Heart right ventricle (tissue), 16 donors: Measurements from ENCODE around the gene LRRC59. TPM values are rescaled to one million over a fixed set of nuclear protein-coding genes. Genes with fewer than 3 reads are reported as not detected.

Source experiments
- ATAC-seq, 8 donors: fragments of 200-7000 bp; cut with Tn5 transposase; one replicate each; pipeline ENCODE4 v1.9.1; 2020; ENCODE audit warnings: mild to moderate bottlenecking in 8 of 8, moderate library complexity in 8 of 8, moderate number of reproducible peaks in 1 of 8
- DNase-seq, 2 donors: peaks; one replicate each; pipeline ENCODE4 v3.0.0-alpha.2; 2020
- H3K27ac ChIP-seq, 10 donors: fragments of 200-600 bp; sonication (generic) in 2 of 10; one replicate each; pipeline versions ENCODE4 v1.5.0 to v1.8.0; 2020 to 2022; ENCODE audit warnings: mild to moderate bottlenecking in 3 of 10
- H3K27me3 ChIP-seq, 7 donors: fragments of 200-600 bp; one replicate each; pipeline ENCODE4 v1.8.0; 2021 to 2022; ENCODE audit warnings: mild to moderate bottlenecking in 2 of 7
- H3K36me3 ChIP-seq, 9 donors: fragments of 200-600 bp; sonication (generic) in 1 of 9; one replicate each; pipeline versions ENCODE4 v1.5.0 to v1.8.0; 2020 to 2022; ENCODE audit warnings: mild to moderate bottlenecking in 2 of 9
- H3K4me1 ChIP-seq, 9 donors: fragments of 200-600 bp; sonication (generic) in 1 of 9; one replicate each; pipeline versions ENCODE4 v1.5.0 to v1.8.0; 2020 to 2022; ENCODE audit warnings: mild to moderate bottlenecking in 4 of 9
- H3K4me3 ChIP-seq, 10 donors: fragments of 200-600 bp; sonication (generic) in 2 of 10; one replicate each; pipeline versions ENCODE4 v1.5.0 to v1.8.0; 2020 to 2022; ENCODE audit warnings: mild to moderate bottlenecking in 7 of 10, moderate library complexity in 2 of 10
- H3K9me3 ChIP-seq, 11 donors: fragments of 200-600 bp in 10 of 11; sonication (generic) in 2 of 11; one replicate each; pipeline versions ENCODE4 v1.5.0 to v1.8.0; 2013 to 2022; ENCODE audit warnings: mild to moderate bottlenecking in 2 of 11, control low read depth in 1 of 11, moderate library complexity in 1 of 11
- WGBS, 2 donors: extraction: QIAGEN DNeasy Blood & Tissue Kit; methylation state at CpG; one replicate each; pipeline ENCODE4 v1.1.7; 2013; ENCODE audit warnings: inconsistent platforms in 1 of 2; 5-methylcytosine and 5-hydroxymethylcytosine counted together
- intact Hi-C, 10 donors: fragments of 100-400 bp; cut with DNase I; formaldehyde crosslinking; loops; one replicate each; pipeline versions ENCODE4 v1.11.1 to v1.14.2; 2022
- polyA plus RNA-seq, 2 donors: library from polyadenylated mRNA; stranded (reverse); fragments of 200-250 nt; gene quantifications; one replicate each; pipeline ENCODE4 v1.2.3, GENCODE V29; 2013
- total RNA-seq, 10 donors: library from RNA; stranded (reverse); fragmentation: NEBNext Ultra II Directional in 3 of 10; extraction: Animal tissue kit (Norgen Biotek cat#: 25700) in 3 of 10; gene quantifications; one replicate each; pipeline versions ENCODE4 v1.2.1 to v1.2.4, GENCODE V29; 2021 to 2023
- TF ChIP-seq, protein P1 (sequence below), 9 donors: fragments of 200-600 bp; sonication (generic) in 2 of 9; IDR thresholded peaks; one replicate each; pipeline versions ENCODE4 v1.5.0 to v1.8.0; 2021 to 2022; ENCODE audit warnings: antibody characterized with exemption in 9 of 9, mild to moderate bottlenecking in 5 of 9, moderate library complexity in 1 of 9
- donor health status: Arrhythmogenic right ventricular cardiomyopathy.
- donor health status: ischemic (EF 13 %, LVEDD 7.1; RV severe dilation, severe dysfunction).
- donor health status: healthy with polysubstance abuse.
- donor health status: DM: no; HTN: yes; CAD: no.
- donor health status: DM: no; HTN: no; CAD: no.
- donor health status: ischemic (EF 25% LVEDD 6.9; RV normal size, moderate dysfunction).
- donor health status: ischemic (EF 25% LVEDD 5.7; RV mildly dilated, moderate dysfunction).
- donor health status: healthy.
- donor health status: DM: yes; HTN: yes; CAD: no.
- donor health status: Ischemic cardiomyopathy.
- donor health status: ischemic (EF 35%, LVEDD 5.7; RV mildly dilated, moderate dysfunction).
- donor health status: nonischemic (EF 11% LVEDD 7.7; RV severe dilation, severe dysfunction).
- donor health status: DM: yes; HTN: yes; CAD: no.
- donor health status: PGD.
- donor health status: ischemic (EF 29% LVEDD 5.4; RV normal size, mild dysfunction).
- donor health status: nonischemic (EF 23%, LVEDD 6.1; RV moderate dilation, normal function).

Gene LRRC59
- total and polyA plus RNA-seq, 12 donors, result 11.4 to 83.1 (median 24.7) TPM

DNA sequence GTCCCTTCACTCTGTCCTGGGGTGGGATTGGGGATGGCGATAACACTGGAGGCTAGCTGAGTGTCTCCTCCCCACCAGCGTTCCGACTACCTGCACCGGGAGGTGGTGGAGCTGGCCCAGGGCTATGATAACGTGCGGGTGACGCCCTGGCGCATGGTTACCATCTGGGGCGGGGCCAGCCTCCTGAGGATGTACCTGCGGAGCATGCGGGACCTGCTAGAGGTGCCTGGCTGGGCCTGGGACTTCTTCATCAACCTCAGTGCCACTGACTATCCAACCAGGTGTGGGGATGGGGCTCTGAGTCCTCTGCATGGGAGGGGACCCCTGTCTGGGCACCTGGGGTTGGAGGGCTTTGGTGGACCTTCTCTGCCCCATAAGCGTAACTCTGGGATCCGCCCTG is 42.5 kb downstream of the LRRC59 start:
- no peak overlapping the region for H3K4me3 ChIP-seq
- ATAC-seq, result no peak
- no peaks in the 10 kb centered on the region for H3K27me3 ChIP-seq
- H3K27ac ChIP-seq, result no peak overlapping the region
- no peaks in the 10 kb centered on the region for H3K9me3 ChIP-seq
- H3K4me1 ChIP-seq, result peaks cover 0 to 24% (median 5%) of the 10 kb centered on the region in 9 donors
- WGBS, 2 donors, result 94 to 97% methylated on average over 13 of the region's 13 CpGs
- TF ChIP-seq, protein P1, sequence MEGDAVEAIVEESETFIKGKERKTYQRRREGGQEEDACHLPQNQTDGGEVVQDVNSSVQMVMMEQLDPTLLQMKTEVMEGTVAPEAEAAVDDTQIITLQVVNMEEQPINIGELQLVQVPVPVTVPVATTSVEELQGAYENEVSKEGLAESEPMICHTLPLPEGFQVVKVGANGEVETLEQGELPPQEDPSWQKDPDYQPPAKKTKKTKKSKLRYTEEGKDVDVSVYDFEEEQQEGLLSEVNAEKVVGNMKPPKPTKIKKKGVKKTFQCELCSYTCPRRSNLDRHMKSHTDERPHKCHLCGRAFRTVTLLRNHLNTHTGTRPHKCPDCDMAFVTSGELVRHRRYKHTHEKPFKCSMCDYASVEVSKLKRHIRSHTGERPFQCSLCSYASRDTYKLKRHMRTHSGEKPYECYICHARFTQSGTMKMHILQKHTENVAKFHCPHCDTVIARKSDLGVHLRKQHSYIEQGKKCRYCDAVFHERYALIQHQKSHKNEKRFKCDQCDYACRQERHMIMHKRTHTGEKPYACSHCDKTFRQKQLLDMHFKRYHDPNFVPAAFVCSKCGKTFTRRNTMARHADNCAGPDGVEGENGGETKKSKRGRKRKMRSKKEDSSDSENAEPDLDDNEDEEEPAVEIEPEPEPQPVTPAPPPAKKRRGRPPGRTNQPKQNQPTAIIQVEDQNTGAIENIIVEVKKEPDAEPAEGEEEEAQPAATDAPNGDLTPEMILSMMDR (IDR thresholded peaks at IDR 0.05), result no peak
- no peak for DNase-seq
- intact Hi-C loops, result loop anchor here in 1 of 10 donors (10.0 kb wide), 1 partner anchor 60 kb away; no protein-coding TSS in a partner anchor
- H3K36me3 ChIP-seq, result peaks cover 0 to 75% (median 45%) of the 10 kb centered on the region in 9 donors

DNA sequence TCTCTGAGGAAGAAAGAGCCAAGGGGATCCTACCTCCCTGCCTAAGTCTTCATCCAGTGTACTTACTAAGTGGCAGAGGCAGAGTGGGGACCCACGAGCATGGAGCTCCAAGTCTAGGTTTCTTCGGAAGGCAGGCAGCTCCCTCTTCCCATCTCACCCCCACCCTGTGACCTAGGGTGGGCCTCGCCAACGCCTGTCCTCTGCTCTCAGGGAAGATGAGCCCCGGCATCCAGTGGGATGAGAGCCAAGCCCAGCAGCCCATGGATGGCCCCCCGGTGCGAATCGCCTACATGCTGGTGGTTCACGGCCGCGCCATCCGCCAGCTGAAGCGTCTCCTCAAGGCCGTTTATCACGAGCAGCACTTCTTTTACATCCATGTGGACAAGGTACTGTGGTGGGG is 43.1 kb downstream of the LRRC59 start:
- TF ChIP-seq, protein P1 (IDR thresholded peaks at IDR 0.05), result no peak
- Histone ChIP-seq H3K9me3 (no peaks in the 10 kb centered on the region), H3K36me3 (peaks cover 0 to 69% (median 42%) of the 10 kb centered on the region in 9 donors), H3K27ac (no peak overlapping the region), H3K4me1 (peaks cover 0 to 23% (median 4%) of the 10 kb centered on the region in 9 donors), H3K27me3 (no peaks in the 10 kb centered on the region), H3K4me3 (no peak overlapping the region)
- ATAC-seq (no peak), DNase-seq (no peak)
- intact Hi-C loops, result loop anchor here in 1 of 10 donors (10.0 kb wide), 1 partner anchor 61 kb away; no protein-coding TSS in a partner anchor
- 91 to 95% methylated on average over 15 of the region's 15 CpGs for WGBS, 2 donors

DNA sequence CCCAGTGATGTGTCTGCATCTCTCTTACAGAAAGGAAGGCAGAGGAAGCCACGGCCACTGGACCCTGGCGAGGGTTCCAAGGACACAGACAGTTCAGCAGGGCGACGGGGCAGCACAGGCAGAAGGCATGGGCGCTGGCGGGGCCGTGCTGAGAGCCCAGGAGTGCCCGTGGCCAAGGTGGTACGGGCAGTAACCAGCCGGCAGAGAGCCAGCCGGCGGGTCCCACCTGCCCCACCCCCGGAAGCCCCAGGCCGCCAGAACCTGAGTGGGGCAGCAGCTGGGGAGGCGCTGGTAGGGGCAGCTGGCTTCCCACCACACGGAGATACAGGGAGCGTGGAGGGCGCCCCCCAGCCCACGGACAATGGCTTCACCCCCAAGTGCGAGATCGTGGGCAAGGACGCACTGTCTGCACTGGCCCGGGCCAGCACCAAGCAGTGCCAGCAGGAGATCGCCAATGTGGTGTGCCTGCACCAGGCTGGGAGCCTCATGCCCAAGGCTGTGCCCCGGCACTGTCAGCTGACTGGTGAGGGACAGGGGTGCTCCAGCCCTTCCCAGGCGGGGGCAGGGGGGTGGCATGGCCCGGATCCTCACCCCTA is 43.6 kb downstream of the LRRC59 start:
- TF ChIP-seq, protein P1 (IDR thresholded peaks at IDR 0.05), result no peak
- H3K4me1 ChIP-seq, result peaks cover 0 to 19% (median 4%) of the 10 kb centered on the region in 9 donors
- H3K36me3 ChIP-seq, result peaks cover 0 to 64% (median 38%) of the 10 kb centered on the region in 9 donors
- no peaks in the 10 kb centered on the region for H3K9me3 ChIP-seq
- H3K27me3 ChIP-seq, result no peaks in the 10 kb centered on the region
- H3K4me3 ChIP-seq, result no peak overlapping the region
- no peak overlapping the region for H3K27ac ChIP-seq
- 94 to 96% methylated on average over 27 of the region's 27 CpGs for WGBS, 2 donors
- intact Hi-C loops, result loop anchor here in 1 of 10 donors (10.0 kb wide), 1 partner anchor 61 kb away; no protein-coding TSS in a partner anchor
- peak in 2 of 8 donors; percentile 4 to 19 for ATAC-seq
- no peak for DNase-seq

DNA sequence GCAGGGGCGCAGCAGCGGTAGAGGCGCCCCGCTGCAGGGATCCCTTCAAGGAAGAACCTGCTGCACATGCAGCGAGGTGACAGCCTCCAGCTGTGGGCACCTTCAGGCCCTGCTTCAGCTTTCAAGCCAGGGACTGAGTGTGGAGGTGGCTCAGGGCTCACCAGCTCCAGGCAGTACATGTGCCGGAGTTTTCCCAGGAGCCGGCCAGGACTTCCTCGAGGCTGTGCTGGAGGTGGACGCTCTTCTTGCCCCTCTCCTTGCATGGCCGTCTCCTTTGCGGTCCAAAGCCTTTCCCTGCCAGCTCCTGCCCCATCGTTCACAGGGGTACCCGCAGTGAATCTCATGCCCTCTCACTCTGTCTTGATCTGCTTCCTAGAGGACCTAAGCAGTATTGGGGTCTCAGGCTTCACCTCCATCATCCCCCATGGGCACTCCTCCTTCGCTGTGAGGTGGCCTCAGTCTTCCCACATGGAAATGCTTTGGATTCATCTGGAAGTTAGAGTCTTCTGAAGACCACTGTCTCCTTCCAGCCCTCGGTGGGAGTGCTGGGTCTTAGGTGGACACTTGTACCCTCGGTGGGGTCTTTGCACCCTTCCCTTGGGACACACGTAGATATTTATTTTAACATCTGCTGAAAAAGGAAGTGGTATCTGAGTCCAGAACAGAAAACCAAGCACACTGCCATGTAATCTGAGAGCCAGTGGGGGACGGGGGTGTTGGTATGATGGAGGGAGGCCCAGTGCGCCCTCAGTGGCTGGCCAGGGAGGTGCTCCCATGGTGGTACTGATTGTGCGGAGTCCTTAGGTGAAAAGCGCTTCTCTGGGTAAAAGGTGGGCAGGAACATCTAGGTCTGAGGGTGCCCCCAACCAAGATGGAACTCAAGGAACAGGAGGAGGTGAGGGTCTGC is 44.4 kb downstream of the LRRC59 start:
- H3K27me3 ChIP-seq, result no peaks in the 10 kb centered on the region
- intact Hi-C loops, result loop anchor here in 1 of 10 donors (10.0 kb wide), 1 partner anchor 62 kb away; no protein-coding TSS in a partner anchor
- no peak overlapping the region for H3K27ac ChIP-seq
- H3K36me3 ChIP-seq, result peaks cover 0 to 56% (median 30%) of the 10 kb centered on the region in 9 donors
- H3K4me3 ChIP-seq, result no peak overlapping the region
- TF ChIP-seq, protein P1 (IDR thresholded peaks at IDR 0.05), result no peak
- WGBS, 2 donors, result 93% methylated on average over 21 of the region's 21 CpGs
- DNase-seq (no peak), ATAC-seq (no peak)
- no peaks in the 10 kb centered on the region for H3K9me3 ChIP-seq
- H3K4me1 ChIP-seq, result peaks cover under 1 to 25% (median 12%) of the 10 kb centered on the region in 9 donors
